ENCODE data around the gene CDK10. TPM values are rescaled to one million over a fixed set of nuclear protein-coding genes. Genes with fewer than 3 reads are reported as not detected.

CDK10 gene
- total and polyA plus RNA-seq, 9 of the 15 experiments (the other 6 are each of a cell fraction or from before 2014, with no cell fraction given), result 2.0 to 85.1 (median 40.1) TPM

- TF ChIP-seq, protein P1, sequence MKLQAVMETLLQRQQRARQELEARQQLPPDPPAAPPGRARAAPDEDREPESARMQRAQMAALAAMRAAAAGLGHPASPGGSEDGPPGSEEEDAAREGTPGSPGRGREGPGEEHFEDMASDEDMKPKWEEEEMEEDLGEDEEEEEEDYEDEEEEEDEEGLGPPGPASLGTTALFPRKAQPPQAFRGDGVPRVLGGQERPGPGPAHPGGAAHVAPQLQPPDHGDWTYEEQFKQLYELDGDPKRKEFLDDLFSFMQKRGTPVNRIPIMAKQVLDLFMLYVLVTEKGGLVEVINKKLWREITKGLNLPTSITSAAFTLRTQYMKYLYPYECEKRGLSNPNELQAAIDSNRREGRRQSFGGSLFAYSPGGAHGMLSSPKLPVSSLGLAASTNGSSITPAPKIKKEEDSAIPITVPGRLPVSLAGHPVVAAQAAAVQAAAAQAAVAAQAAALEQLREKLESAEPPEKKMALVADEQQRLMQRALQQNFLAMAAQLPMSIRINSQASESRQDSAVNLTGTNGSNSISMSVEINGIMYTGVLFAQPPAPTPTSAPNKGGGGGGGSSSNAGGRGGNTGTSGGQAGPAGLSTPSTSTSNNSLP (IDR thresholded peaks at IDR 0.05; ENCODE audit: borderline replicate concordance, low read depth, low read length), result no peak
- TF ChIP-seq CBX8 (IDR thresholded peaks at IDR 0.05; ENCODE audit: borderline replicate concordance, extremely low read depth, low read depth, low read length, poor library complexity, severe bottlenecking) (no peak), ZNF311 (CRISPR knock-in tag; IDR thresholded peaks at IDR 0.05) (no peak), CBX1 (IDR thresholded peaks at IDR 0.05; ENCODE audit: low read depth) (peak; percentile 39; the same call in 1 of the 2 replicates), XRCC4 (IDR thresholded peaks at IDR 0.05; ENCODE audit: extremely low read depth, insufficient read depth, insufficient read length) (no peak), ZFP30 (CRISPR knock-in tag; IDR thresholded peaks at IDR 0.05; ENCODE audit: borderline replicate concordance) (no peak), HDAC8 (tag; IDR thresholded peaks at IDR 0.05) (no peak), TAF1 (IDR thresholded peaks at IDR 0.05; ENCODE audit: control insufficient read depth, extremely low read depth, insufficient read depth, low read length, severe bottlenecking) (peak; percentile 81), IRF2 (CRISPR knock-in tag; IDR thresholded peaks at IDR 0.05) (no peak), TARDBP (IDR thresholded peaks at IDR 0.05) (peak; percentile 85), MAFK (IDR thresholded peaks at IDR 0.05; ENCODE audit: low read length) (no peak), ETV1 (tag; conservative IDR thresholded peaks at IDR 0.05; ENCODE audit: low read depth) (no peak), HDAC1 (IDR thresholded peaks at IDR 0.05) (peak in 1 of 2 experiments; percentile 62; a peak in 2 of 4 replicates), ZNF766 (CRISPR knock-in tag; conservative IDR thresholded peaks at IDR 0.05) (peak; percentile 18; the same call in 1 of the 2 replicates), ZNF76 (CRISPR knock-in tag; IDR thresholded peaks at IDR 0.05; ENCODE audit: borderline replicate concordance) (0 out of 2 replicates have a peak, but pooled peaks have one; percentile 9)
- TF ChIP-seq, protein P2, sequence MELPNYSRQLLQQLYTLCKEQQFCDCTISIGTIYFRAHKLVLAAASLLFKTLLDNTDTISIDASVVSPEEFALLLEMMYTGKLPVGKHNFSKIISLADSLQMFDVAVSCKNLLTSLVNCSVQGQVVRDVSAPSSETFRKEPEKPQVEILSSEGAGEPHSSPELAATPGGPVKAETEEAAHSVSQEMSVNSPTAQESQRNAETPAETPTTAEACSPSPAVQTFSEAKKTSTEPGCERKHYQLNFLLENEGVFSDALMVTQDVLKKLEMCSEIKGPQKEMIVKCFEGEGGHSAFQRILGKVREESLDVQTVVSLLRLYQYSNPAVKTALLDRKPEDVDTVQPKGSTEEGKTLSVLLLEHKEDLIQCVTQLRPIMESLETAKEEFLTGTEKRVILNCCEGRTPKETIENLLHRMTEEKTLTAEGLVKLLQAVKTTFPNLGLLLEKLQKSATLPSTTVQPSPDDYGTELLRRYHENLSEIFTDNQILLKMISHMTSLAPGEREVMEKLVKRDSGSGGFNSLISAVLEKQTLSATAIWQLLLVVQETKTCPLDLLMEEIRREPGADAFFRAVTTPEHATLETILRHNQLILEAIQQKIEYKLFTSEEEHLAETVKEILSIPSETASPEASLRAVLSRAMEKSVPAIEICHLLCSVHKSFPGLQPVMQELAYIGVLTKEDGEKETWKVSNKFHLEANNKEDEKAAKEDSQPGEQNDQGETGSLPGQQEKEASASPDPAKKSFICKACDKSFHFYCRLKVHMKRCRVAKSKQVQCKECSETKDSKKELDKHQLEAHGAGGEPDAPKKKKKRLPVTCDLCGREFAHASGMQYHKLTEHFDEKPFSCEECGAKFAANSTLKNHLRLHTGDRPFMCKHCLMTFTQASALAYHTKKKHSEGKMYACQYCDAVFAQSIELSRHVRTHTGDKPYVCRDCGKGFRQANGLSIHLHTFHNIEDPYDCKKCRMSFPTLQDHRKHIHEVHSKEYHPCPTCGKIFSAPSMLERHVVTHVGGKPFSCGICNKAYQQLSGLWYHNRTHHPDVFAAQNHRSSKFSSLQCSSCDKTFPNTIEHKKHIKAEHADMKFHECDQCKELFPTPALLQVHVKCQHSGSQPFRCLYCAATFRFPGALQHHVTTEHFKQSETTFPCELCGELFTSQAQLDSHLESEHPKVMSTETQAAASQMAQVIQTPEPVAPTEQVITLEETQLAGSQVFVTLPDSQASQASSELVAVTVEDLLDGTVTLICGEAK (IDR thresholded peaks at IDR 0.05), result peak; percentile 98
- TF ChIP-seq, protein P2 (CRISPR knock-in tag; IDR thresholded peaks at IDR 0.05), result no peak
Observed at GRCh38 chr16:89720813-89721545, 34.5 kb downstream of the CDK10 start, which contains the start of the genes VPS9D1 and ZNF276 (continued).
